Loucy (cell line): ENCODE data around the gene PILRA.

Experiments
- CTCF ChIP-seq: fragments of 200-600 bp; sonication (generic); conservative IDR thresholded peaks from 2 replicates; pipeline ENCODE4 v1.5.1; 2014; ENCODE audit warnings: mild to moderate bottlenecking, antibody characterized with exemption, low read length
- EZH2phosphoT487 ChIP-seq: fragments of 200-600 bp; IDR thresholded peaks from 2 replicates; pipeline ENCODE4 v1.6.1; 2018; ENCODE audit warnings: antibody characterized with exemption, mild to moderate bottlenecking, moderate library complexity, borderline replicate concordance

- TF ChIP-seq CTCF (no peak), EZH2phosphoT487 (no peak)
Measured at GRCh38 chr7:100349757-100350156, 23.5 kb upstream of the PILRA start.
